Neural cell (in vitro differentiated cells): ENCODE results near the gene TIMM44. TPM values are rescaled to one million over a fixed set of nuclear protein-coding genes. Genes with fewer than 3 reads are reported as not detected.

Source experiments
- H2AFZ ChIP-seq: fragments of 200-600, 300-800 bp; sonication (generic), shearing (Covaris generic); 2 replicates; pipeline ENCODE4 v1.6.0; 2014; ENCODE audit warnings: low read depth, mild to moderate bottlenecking, antibody characterized with exemption, low read length, moderate library complexity
- H3F3A ChIP-seq: fragments of 200-600 bp; shearing (Covaris generic); 2 replicates; pipeline ENCODE4 v1.6.1; 2016; ENCODE audit warnings: mild to moderate bottlenecking, moderate library complexity, mixed read lengths, antibody characterized with exemption, low read length; ENCODE audit not compliant: insufficient read depth, poor library complexity, severe bottlenecking
- H3K27ac ChIP-seq: fragments of 200-600, 300-800 bp; sonication (generic), shearing (Covaris generic); 2 replicates; pipeline ENCODE4 v1.5.1; 2014; ENCODE audit warnings: mild to moderate bottlenecking, low read length, moderate library complexity
- H3K27me3 ChIP-seq: fragments of 300-800, 200-600 bp; sonication (generic), shearing (Covaris generic); 2 replicates; pipeline ENCODE4 v1.6.0; 2014; ENCODE audit warnings: mild to moderate bottlenecking, low read depth, low read length, moderate library complexity; ENCODE audit not compliant: insufficient read depth
- H3K36me3 ChIP-seq: fragments of 300-800, 200-600 bp; sonication (generic), shearing (Covaris generic); 2 replicates; pipeline ENCODE4 v1.5.1; 2014; ENCODE audit warnings: mild to moderate bottlenecking, antibody characterized with exemption, low read length, moderate library complexity; ENCODE audit not compliant: insufficient read depth
- H3K4me2 ChIP-seq: fragments of 300-800, 200-600 bp; sonication (generic), shearing (Covaris generic); 2 replicates; pipeline ENCODE4 v1.6.0; 2014; ENCODE audit warnings: mild to moderate bottlenecking, low read length
- H3K4me3 ChIP-seq: fragments of 300-800, 200-600 bp; sonication (generic), shearing (Covaris generic); 2 replicates; pipeline ENCODE4 v1.5.1; 2014; ENCODE audit warnings: mild to moderate bottlenecking, low read length, moderate library complexity
- H3K79me2 ChIP-seq: fragments of 200-600 bp; shearing (Covaris generic); replicated peaks from 2 replicates; pipeline ENCODE4 v1.6.0; 2014; ENCODE audit warnings: mild to moderate bottlenecking, low read length, moderate library complexity; ENCODE audit not compliant: insufficient read depth
- H3K9ac ChIP-seq: fragments of 300-800, 200-600 bp; sonication (generic), shearing (Covaris generic); 2 replicates; pipeline ENCODE4 v1.6.1; 2016; ENCODE audit warnings: mild to moderate bottlenecking, low read length, mixed read lengths
- H3K9me2 ChIP-seq: fragments of 200-600 bp; shearing (Covaris generic); 2 replicates; pipeline ENCODE4 v1.6.1; 2016; ENCODE audit warnings: mild to moderate bottlenecking, low read length, mixed read lengths; ENCODE audit not compliant: insufficient read depth
- H3K9me3 ChIP-seq: fragments of 200-600, 300-800 bp; sonication (generic), shearing (Covaris generic); 2 replicates; pipeline ENCODE4 v1.6.1; 2016; ENCODE audit warnings: mild to moderate bottlenecking, mixed run types, low read length, moderate library complexity, mixed read lengths
- H4K20me1 ChIP-seq: fragments of 200-600 bp; shearing (Covaris generic); 2 replicates; pipeline ENCODE4 v1.6.1; 2016; ENCODE audit warnings: mild to moderate bottlenecking, mixed run types; ENCODE audit not compliant: insufficient read depth
- EP300 ChIP-seq: fragments of 450-650 bp; conservative IDR thresholded peaks from 2 replicates; pipeline ENCODE4 v1.6.1; 2014; ENCODE audit warnings: antibody characterized with exemption, mild to moderate bottlenecking, moderate library complexity; ENCODE audit not compliant: poor library complexity, severe bottlenecking
- EZH2 ChIP-seq: fragments of 200-600, 300-800 bp; shearing (Covaris generic), sonication (generic); IDR thresholded peaks from 2 replicates; pipeline ENCODE4 v1.6.1; 2014; ENCODE audit warnings: antibody characterized with exemption, low read length, borderline replicate concordance, mild to moderate bottlenecking; ENCODE audit not compliant: insufficient read depth, poor library complexity, severe bottlenecking
- MXI1 ChIP-seq: fragments of 450-650 bp; conservative IDR thresholded peaks from 2 replicates; pipeline ENCODE4 v1.6.1; 2014; ENCODE audit warnings: antibody characterized with exemption, mild to moderate bottlenecking; ENCODE audit not compliant: poor library complexity, severe bottlenecking
- POLR2AphosphoS5 ChIP-seq: IDR thresholded peaks from 2 replicates; pipeline ENCODE4 v1.6.1; 2012
- RAD21 ChIP-seq: fragments of 450-650 bp; conservative IDR thresholded peaks from 2 replicates; pipeline ENCODE4 v1.6.1; 2014; ENCODE audit warnings: antibody characterized with exemption, mild to moderate bottlenecking, moderate library complexity
- SMC3 ChIP-seq: fragments of 450-650 bp; conservative IDR thresholded peaks from 2 replicates; pipeline ENCODE4 v1.6.1; 2014; ENCODE audit warnings: antibody characterized with exemption, mild to moderate bottlenecking, moderate library complexity; ENCODE audit not compliant: poor library complexity
- TAF1 ChIP-seq: IDR thresholded peaks from 2 replicates; pipeline ENCODE4 v1.6.1; 2012; ENCODE audit warnings: low read depth
- polyA plus RNA-seq: library from polyadenylated mRNA; depleted of rRNA; stranded (reverse); fragments of >200 nt; gene quantifications from 2 replicates; pipeline ENCODE4 v1.2.3, GENCODE V29; 2014
- TF ChIP-seq, protein P1 (sequence below): IDR thresholded peaks from 2 replicates; pipeline ENCODE4 v1.6.1; 2012; ENCODE audit warnings: borderline replicate concordance
- TF ChIP-seq, protein P2 (sequence below): fragments of 450-650 bp; IDR thresholded peaks from 2 replicates; pipeline ENCODE4 v1.5.1; 2014; ENCODE audit warnings: antibody characterized with exemption, mild to moderate bottlenecking, moderate library complexity; ENCODE audit not compliant: poor library complexity, severe bottlenecking

Gene TIMM44
- polyA plus RNA-seq, 1 donor from 2014 or later: 48.3 TPM

DNA sequence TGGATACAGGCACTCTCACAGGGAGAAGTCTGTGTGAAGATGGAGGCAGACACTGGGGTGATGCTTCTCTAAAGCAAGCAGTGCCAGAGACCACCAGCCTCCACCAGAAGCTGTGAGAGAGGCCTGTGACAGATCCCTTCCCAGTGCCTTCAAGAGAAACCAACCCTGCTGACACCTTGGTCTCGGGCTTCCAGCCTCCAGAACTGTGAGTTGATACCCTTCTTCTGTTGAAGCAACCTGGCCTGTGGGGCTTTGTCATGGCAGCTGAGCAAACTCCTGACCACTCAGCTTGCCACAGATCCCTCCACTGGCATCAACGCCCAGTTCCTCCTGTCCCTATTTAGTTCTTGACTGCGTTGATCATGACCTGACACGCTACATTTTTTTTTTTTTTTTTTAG is 33.0 kb upstream of the TIMM44 start:
- H2AFZ ChIP-seq: no peak overlapping the region
- H3K4me3 ChIP-seq: no peak overlapping the region
- no peak overlapping the region for H3K27ac ChIP-seq
- H3K9me3 ChIP-seq: no peaks in the 10 kb centered on the region
- H3F3A ChIP-seq: no peaks in the 10 kb centered on the region
- no peaks in the 10 kb centered on the region for H3K9me2 ChIP-seq
- no peaks in the 10 kb centered on the region for H3K27me3 ChIP-seq
- H4K20me1 ChIP-seq: no peaks in the 10 kb centered on the region
- no peak overlapping the region for H3K9ac ChIP-seq
- H3K36me3 ChIP-seq: no peaks in the 10 kb centered on the region
- H3K4me2 ChIP-seq: no peak overlapping the region
- TF ChIP-seq, protein P1, sequence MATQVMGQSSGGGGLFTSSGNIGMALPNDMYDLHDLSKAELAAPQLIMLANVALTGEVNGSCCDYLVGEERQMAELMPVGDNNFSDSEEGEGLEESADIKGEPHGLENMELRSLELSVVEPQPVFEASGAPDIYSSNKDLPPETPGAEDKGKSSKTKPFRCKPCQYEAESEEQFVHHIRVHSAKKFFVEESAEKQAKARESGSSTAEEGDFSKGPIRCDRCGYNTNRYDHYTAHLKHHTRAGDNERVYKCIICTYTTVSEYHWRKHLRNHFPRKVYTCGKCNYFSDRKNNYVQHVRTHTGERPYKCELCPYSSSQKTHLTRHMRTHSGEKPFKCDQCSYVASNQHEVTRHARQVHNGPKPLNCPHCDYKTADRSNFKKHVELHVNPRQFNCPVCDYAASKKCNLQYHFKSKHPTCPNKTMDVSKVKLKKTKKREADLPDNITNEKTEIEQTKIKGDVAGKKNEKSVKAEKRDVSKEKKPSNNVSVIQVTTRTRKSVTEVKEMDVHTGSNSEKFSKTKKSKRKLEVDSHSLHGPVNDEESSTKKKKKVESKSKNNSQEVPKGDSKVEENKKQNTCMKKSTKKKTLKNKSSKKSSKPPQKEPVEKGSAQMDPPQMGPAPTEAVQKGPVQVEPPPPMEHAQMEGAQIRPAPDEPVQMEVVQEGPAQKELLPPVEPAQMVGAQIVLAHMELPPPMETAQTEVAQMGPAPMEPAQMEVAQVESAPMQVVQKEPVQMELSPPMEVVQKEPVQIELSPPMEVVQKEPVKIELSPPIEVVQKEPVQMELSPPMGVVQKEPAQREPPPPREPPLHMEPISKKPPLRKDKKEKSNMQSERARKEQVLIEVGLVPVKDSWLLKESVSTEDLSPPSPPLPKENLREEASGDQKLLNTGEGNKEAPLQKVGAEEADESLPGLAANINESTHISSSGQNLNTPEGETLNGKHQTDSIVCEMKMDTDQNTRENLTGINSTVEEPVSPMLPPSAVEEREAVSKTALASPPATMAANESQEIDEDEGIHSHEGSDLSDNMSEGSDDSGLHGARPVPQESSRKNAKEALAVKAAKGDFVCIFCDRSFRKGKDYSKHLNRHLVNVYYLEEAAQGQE: no peak
- TF ChIP-seq SMC3: no peak
- no peak for TF ChIP-seq RAD21
- no peak for TF ChIP-seq MXI1
- TF ChIP-seq POLR2AphosphoS5: no peak
- TF ChIP-seq EZH2: no peak
- no peak for TF ChIP-seq TAF1
- no peak for TF ChIP-seq EP300
- TF ChIP-seq, protein P2, sequence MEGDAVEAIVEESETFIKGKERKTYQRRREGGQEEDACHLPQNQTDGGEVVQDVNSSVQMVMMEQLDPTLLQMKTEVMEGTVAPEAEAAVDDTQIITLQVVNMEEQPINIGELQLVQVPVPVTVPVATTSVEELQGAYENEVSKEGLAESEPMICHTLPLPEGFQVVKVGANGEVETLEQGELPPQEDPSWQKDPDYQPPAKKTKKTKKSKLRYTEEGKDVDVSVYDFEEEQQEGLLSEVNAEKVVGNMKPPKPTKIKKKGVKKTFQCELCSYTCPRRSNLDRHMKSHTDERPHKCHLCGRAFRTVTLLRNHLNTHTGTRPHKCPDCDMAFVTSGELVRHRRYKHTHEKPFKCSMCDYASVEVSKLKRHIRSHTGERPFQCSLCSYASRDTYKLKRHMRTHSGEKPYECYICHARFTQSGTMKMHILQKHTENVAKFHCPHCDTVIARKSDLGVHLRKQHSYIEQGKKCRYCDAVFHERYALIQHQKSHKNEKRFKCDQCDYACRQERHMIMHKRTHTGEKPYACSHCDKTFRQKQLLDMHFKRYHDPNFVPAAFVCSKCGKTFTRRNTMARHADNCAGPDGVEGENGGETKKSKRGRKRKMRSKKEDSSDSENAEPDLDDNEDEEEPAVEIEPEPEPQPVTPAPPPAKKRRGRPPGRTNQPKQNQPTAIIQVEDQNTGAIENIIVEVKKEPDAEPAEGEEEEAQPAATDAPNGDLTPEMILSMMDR: no peak
- no peaks in the 10 kb centered on the region for H3K79me2 ChIP-seq

DNA sequence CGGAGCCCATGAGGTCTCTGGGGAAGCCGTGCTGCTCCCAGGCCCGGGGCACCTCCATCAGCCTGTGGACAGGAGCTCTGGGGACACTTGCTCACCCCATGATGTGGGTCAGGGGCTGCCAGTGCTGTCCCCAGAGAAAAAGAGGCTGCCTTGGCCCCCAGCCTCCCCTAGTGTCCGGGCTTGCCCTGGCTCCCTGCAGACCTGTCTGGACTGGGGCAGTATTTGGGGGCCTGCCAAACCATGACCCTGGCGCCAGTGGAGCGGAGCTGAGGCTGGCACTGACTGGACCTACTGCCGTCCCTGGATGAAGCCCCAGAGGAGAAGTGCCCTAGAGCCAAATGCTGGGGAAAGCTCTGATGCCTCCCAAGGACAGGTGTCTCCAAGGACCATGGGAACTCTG is 31.6 kb upstream of the TIMM44 start:
- H3K9me3 ChIP-seq: no peaks in the 10 kb centered on the region
- H3K27me3 ChIP-seq: no peaks in the 10 kb centered on the region
- no peak overlapping the region for H3K4me2 ChIP-seq
- H3K79me2 ChIP-seq: no peaks in the 10 kb centered on the region
- H2AFZ ChIP-seq: no peak overlapping the region
- H3K36me3 ChIP-seq: no peaks in the 10 kb centered on the region
- no peak overlapping the region for H3K27ac ChIP-seq
- TF ChIP-seq MXI1 (no peak), RAD21 (no peak), SMC3 (no peak)
- TF ChIP-seq, protein P1: no peak
- TF ChIP-seq, protein P2: no peak
- H3K9me2 ChIP-seq: no peaks in the 10 kb centered on the region
- no peak overlapping the region for H3K9ac ChIP-seq
- no peak overlapping the region for H3K4me3 ChIP-seq
- H4K20me1 ChIP-seq: no peaks in the 10 kb centered on the region
- H3F3A ChIP-seq: no peaks in the 10 kb centered on the region
